ENCODE measurements around the gene SLC5A3. TPM values are rescaled to one million over a fixed set of nuclear protein-coding genes. Genes with fewer than 3 reads are reported as not detected.

Gene SLC5A3
- total RNA-seq, 1 donor from 2014 or later, result 23.3 TPM

DNA sequence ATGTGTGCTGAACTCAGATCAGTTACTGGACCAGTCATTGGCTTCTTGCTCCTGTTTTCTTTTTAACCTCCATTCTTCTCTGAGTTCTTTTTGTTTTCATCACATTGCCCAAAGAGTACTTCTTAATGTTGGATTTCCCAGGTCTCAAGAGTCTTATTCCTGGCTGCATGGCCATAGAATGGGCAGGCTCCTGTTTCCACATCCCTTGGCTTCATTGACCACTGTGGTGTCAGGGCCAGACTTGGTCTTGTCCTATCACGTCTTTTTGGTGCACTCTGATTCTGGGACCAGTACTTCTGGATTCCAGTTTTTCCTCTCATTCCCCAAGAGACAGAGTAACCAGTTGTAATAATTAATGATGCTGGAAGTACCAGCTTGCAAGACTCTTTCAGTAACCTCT is 41.8 kb downstream of the SLC5A3 start:
- Mint-ChIP-seq H3K4me1 (ENCODE audit: low read depth) (peaks cover 32% of the 10 kb centered on the region), H3K27ac (no peak overlapping the region), H3K36me3 (ENCODE audit: insufficient read depth) (peaks cover 34% of the 10 kb centered on the region), H3K9me3 (ENCODE audit: low read depth) (peaks cover 10% of the 10 kb centered on the region), H3K27me3 (no peaks in the 10 kb centered on the region), H3K4me3 (ENCODE audit: low read depth) (no peak overlapping the region)
- TF ChIP-seq, protein P1, sequence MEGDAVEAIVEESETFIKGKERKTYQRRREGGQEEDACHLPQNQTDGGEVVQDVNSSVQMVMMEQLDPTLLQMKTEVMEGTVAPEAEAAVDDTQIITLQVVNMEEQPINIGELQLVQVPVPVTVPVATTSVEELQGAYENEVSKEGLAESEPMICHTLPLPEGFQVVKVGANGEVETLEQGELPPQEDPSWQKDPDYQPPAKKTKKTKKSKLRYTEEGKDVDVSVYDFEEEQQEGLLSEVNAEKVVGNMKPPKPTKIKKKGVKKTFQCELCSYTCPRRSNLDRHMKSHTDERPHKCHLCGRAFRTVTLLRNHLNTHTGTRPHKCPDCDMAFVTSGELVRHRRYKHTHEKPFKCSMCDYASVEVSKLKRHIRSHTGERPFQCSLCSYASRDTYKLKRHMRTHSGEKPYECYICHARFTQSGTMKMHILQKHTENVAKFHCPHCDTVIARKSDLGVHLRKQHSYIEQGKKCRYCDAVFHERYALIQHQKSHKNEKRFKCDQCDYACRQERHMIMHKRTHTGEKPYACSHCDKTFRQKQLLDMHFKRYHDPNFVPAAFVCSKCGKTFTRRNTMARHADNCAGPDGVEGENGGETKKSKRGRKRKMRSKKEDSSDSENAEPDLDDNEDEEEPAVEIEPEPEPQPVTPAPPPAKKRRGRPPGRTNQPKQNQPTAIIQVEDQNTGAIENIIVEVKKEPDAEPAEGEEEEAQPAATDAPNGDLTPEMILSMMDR (IDR thresholded peaks at IDR 0.05; ENCODE audit: unreplicated experiment), result no peak
- no peak for DNase-seq (ENCODE audit: low spot score, unreplicated experiment)

DNA sequence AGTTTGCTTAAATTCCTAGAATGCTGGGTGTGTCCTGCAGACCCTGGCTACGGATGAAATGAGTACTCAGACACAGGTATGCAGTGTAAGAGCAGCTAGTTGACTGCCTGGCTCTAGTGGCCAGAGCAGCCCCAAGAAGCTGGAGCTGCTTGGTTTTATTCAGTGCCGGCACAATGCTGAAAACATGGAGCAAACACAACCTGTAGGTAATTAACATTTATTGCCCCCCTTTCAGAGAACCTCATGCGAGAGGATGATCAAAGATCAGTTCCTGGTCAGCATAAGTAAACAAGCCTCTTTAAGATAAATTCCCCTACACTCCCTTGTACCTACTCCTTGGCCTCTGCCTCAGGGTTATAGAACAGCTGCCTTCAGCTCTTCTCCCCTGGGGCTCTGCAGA is 43.2 kb downstream of the SLC5A3 start:
- H3K36me3 Mint-ChIP-seq (ENCODE audit: insufficient read depth), result peaks cover 36% of the 10 kb centered on the region
- peaks cover 10% of the 10 kb centered on the region for H3K9me3 Mint-ChIP-seq (ENCODE audit: low read depth)
- no peaks in the 10 kb centered on the region for H3K27me3 Mint-ChIP-seq
- DNase-seq (ENCODE audit: low spot score, unreplicated experiment), result no peak
- H3K4me3 Mint-ChIP-seq (ENCODE audit: low read depth), result no peak overlapping the region
- TF ChIP-seq, protein P1 (IDR thresholded peaks at IDR 0.05; ENCODE audit: unreplicated experiment), result no peak
- H3K27ac Mint-ChIP-seq, result no peak overlapping the region
- H3K4me1 Mint-ChIP-seq (ENCODE audit: low read depth), result peaks cover 20% of the 10 kb centered on the region

DNA sequence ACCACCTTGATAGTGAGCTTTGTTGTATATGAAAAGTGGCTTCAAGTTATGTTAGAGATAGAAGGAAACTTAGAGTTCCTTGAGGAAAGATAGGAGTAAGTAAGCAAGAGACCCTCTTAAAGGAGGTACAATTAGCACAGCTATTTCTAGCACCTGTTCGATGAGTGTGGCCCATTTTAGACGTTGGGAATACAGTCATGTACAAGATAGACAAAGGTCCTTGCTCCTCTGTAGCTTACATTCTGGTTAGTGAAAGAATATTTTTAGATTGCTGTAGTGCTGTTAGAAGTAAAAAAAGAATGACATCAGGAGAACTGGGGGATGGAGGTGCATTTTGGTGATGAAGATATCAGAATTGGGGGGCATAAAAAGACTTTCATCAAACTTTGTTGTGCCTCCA is 47.5 kb downstream of the SLC5A3 start:
- H3K27ac Mint-ChIP-seq, result no peak overlapping the region
- H3K27me3 Mint-ChIP-seq, result no peaks in the 10 kb centered on the region
- TF ChIP-seq, protein P1 (IDR thresholded peaks at IDR 0.05; ENCODE audit: unreplicated experiment), result no peak
- peaks cover 4% of the 10 kb centered on the region for H3K9me3 Mint-ChIP-seq (ENCODE audit: low read depth)
- peaks cover 23% of the 10 kb centered on the region for H3K36me3 Mint-ChIP-seq (ENCODE audit: insufficient read depth)
- no peak overlapping the region for H3K4me3 Mint-ChIP-seq (ENCODE audit: low read depth)
- peaks cover 9% of the 10 kb centered on the region for H3K4me1 Mint-ChIP-seq (ENCODE audit: low read depth)
- no peak for DNase-seq (ENCODE audit: low spot score, unreplicated experiment)

DNA sequence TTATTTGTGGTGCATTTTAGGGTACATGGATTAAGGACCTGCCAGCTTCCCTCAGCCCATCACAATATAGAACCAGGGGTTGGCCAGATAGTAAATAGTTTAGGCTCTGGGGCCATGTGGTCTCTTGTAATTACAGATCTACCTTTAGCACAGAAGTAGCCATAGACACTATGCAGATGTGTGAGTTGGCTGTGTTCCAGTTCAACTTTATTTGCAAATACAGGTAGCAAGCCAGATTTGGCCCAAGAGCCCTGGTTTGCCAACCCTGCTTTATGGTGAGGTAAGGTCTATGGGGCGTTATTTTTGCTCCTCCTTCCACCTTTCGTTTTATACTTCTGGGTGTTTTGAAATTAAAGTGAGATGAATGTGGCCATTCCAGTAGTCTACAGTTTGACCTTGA is 48.7 kb downstream of the SLC5A3 start:
- Mint-ChIP-seq H3K4me1 (ENCODE audit: low read depth) (peaks cover 11% of the 10 kb centered on the region), H3K4me3 (ENCODE audit: low read depth) (no peak overlapping the region), H3K27ac (no peak overlapping the region), H3K9me3 (ENCODE audit: low read depth) (peaks cover 4% of the 10 kb centered on the region), H3K27me3 (no peaks in the 10 kb centered on the region), H3K36me3 (ENCODE audit: insufficient read depth) (peaks cover 14% of the 10 kb centered on the region)
- TF ChIP-seq, protein P1 (IDR thresholded peaks at IDR 0.05; ENCODE audit: unreplicated experiment), result no peak
- no peak for DNase-seq (ENCODE audit: low spot score, unreplicated experiment)

Other genes with a start within 250 kb of the SLC5A3 start
- 191 and 193 TPM in 2 replicates for gene ATP5PO, start 157.8 kb upstream of the SLC5A3 start, total RNA-seq
- 76.7 and 78.8 TPM in 2 replicates for gene MRPS6, start within 50 bp of the SLC5A3 start, total RNA-seq